A673 (cell line): ENCODE measurements around the gene FOXO1. TPM values are rescaled to one million over a fixed set of nuclear protein-coding genes. Genes with fewer than 3 reads are reported as not detected.
A peak's percentile ranks its signal among the peaks of the same experiment; 100 is the strongest.

ENCODE experiments used
- BruUV-seq: library from RNA; stranded (reverse); fragments of 400-500 nt; replicated peaks from 2 replicates; lab custom pipeline; 2021; lab: Mats Ljungman, UMichigan
- CTCF ChIA-PET: fragments of 300-600 bp; sonication (Branson Sonifier 250); formaldehyde crosslinking; loops from one replicate; lab custom pipeline; 2022; ENCODE audit warnings: antibody characterized with exemption; lab: Charles Lee
- POLR2A ChIA-PET: fragments of 300-600 bp; sonication (Branson Sonifier 250); formaldehyde crosslinking; loops from one replicate; lab custom pipeline; 2022; ENCODE audit warnings: antibody characterized with exemption; ENCODE audit not compliant: low non-redundant PET; lab: Charles Lee
- DNase-seq: peaks from one replicate; pipeline ENCODE4 v3.0.0-alpha.2; 2015; ENCODE audit warnings: low spot score
- H3K27ac ChIP-seq: fragments of 200-600 bp; sonication (generic); 2 replicates; pipeline ENCODE4 v1.5.1; 2016; ENCODE audit warnings: mixed run types, low read depth, mild to moderate bottlenecking, mixed read lengths, antibody characterized with exemption, low read length; ENCODE audit not compliant: poor library complexity, severe bottlenecking
- H3K27me3 ChIP-seq: fragments of 200-600 bp; sonication (generic); replicated peaks from 2 replicates; pipeline ENCODE4 v1.6.1; 2017; ENCODE audit warnings: mixed run types, low read depth, mild to moderate bottlenecking, mixed read lengths, antibody characterized with exemption, low read length; ENCODE audit not compliant: insufficient read depth, poor library complexity
- H3K36me3 ChIP-seq: fragments of 200-600 bp; sonication (generic); 2 replicates; pipeline ENCODE4 v1.6.1; 2016; ENCODE audit warnings: mixed run types, mild to moderate bottlenecking, mixed read lengths, antibody characterized with exemption, low read length; ENCODE audit not compliant: insufficient read depth, poor library complexity, severe bottlenecking
- H3K4me1 ChIP-seq: fragments of 200-600 bp; sonication (generic); 2 replicates; pipeline ENCODE4 v1.6.1; 2017; ENCODE audit warnings: mixed run types, mild to moderate bottlenecking, mixed read lengths, antibody characterized with exemption, low read length; ENCODE audit not compliant: insufficient read depth, poor library complexity, severe bottlenecking
- H3K4me3 ChIP-seq: fragments of 200-600 bp; sonication (generic); 2 replicates; pipeline ENCODE4 v1.5.1; 2016; ENCODE audit warnings: low read depth, mixed run types, mild to moderate bottlenecking, mixed read lengths, low read length; ENCODE audit not compliant: poor library complexity, severe bottlenecking
- H3K9me3 ChIP-seq: fragments of 200-600 bp; sonication (generic); 2 replicates; pipeline ENCODE4 v1.6.1; 2016; ENCODE audit warnings: mixed run types, low read depth, mild to moderate bottlenecking, mixed read lengths, antibody characterized with exemption, low read length; ENCODE audit not compliant: poor library complexity, severe bottlenecking
- EZH2 ChIP-seq: fragments of 200-600 bp; sonication (generic); IDR thresholded peaks from 2 replicates; pipeline ENCODE4 v1.6.1; 2017; ENCODE audit warnings: borderline replicate concordance, low read depth, mild to moderate bottlenecking, mixed read lengths, antibody characterized with exemption, low read length; ENCODE audit not compliant: poor library complexity, severe bottlenecking
- intact Hi-C: fragments of 100-400 bp; cut with micrococcal nuclease; formaldehyde crosslinking; loops from one replicate; pipeline ENCODE4 v1.10.0; 2022; ENCODE audit not compliant: unreplicated experiment
- total RNA-seq: library from RNA; stranded (reverse); gene quantifications from 2 replicates; pipeline ENCODE4 v1.2.3, GENCODE V29; 2021
- TF ChIP-seq, protein P1 (sequence below): fragments of 300-800, 200-600 bp; sonication (generic); conservative IDR thresholded peaks from 2 replicates; pipeline ENCODE4 v1.5.1; 2017; ENCODE audit warnings: low read depth, mild to moderate bottlenecking, antibody characterized with exemption, low read length, moderate library complexity, mixed read lengths

FOXO1 gene
- total RNA-seq, 1 experiment from 2014 or later, result 2.9 TPM

DNA sequence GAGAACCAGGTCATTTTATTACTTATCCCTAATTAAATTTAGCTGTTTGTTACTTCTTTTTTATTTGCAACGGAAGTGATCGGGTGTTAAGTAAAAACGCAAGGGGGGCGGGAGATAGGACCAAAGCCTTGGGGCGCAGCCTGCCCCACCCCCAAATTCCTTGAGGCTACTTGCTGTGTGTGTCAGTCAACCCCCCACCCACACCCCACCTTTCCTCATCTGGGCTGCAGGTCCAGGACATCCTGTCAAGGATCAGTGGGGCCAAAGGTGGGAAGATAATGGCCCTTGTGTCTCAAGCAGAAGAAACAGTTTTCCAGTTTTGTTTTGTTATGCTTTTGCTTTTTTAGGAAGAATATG is 1.2 kb upstream of the FOXO1 start:
- BruUV-seq, result no TSS peak
- Histone ChIP-seq H3K27ac (no peak overlapping the region), H3K4me3 (peak overlapping the region; percentile 74), H3K27me3 (no peaks in the 10 kb centered on the region), H3K36me3 (no peaks in the 10 kb centered on the region), H3K9me3 (no peaks in the 10 kb centered on the region), H3K4me1 (peaks cover 24% of the 10 kb centered on the region)
- intact Hi-C loops, result loop anchor here (5.0 kb wide), 1 partner anchor 605 kb away; no protein-coding TSS in a partner anchor
- DNase-seq, result no peak
- no peak for TF ChIP-seq EZH2
- TF ChIP-seq, protein P1, sequence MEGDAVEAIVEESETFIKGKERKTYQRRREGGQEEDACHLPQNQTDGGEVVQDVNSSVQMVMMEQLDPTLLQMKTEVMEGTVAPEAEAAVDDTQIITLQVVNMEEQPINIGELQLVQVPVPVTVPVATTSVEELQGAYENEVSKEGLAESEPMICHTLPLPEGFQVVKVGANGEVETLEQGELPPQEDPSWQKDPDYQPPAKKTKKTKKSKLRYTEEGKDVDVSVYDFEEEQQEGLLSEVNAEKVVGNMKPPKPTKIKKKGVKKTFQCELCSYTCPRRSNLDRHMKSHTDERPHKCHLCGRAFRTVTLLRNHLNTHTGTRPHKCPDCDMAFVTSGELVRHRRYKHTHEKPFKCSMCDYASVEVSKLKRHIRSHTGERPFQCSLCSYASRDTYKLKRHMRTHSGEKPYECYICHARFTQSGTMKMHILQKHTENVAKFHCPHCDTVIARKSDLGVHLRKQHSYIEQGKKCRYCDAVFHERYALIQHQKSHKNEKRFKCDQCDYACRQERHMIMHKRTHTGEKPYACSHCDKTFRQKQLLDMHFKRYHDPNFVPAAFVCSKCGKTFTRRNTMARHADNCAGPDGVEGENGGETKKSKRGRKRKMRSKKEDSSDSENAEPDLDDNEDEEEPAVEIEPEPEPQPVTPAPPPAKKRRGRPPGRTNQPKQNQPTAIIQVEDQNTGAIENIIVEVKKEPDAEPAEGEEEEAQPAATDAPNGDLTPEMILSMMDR, result no peak
- ChIA-PET CTCF (interaction anchor here (0.6 kb wide), 1 partner anchor 25 kb away, joined by 4 read pairs; no protein-coding TSS in a partner anchor), POLR2A (no interaction called here)

DNA sequence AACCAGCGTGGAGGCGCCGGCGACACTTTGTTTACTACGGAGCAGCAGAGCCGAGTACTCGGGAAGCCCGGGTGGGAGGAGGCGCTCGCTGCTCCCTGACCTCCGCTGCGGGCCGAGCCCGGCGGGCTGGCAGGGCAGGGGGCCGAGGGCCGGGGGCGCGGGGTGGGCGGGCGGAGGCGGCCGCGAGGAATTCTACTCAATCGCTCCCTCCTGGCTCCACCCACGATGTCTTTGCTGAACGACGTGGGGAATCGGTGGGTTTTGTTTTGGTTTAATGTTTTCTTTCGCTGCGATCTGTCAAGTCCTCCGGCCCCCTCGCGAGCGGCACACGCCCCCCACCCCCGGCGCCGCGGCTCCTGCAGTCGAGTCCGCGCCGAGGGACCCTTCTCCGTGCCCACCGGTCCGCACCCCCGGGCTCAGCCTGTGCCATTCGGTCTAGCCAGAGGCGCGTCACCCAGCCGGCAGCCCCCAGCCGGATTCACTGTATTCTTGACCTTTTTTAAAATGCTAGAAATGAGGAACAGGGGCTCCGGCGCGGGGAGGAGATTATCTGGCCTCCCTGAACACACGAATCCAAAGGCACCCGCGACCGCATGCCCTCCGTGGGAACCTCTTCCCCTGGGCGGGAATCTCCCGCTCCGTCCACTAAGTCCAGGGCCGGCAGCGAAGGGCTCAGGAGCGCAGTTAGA is 636 bp upstream of the FOXO1 start:
- H3K36me3 ChIP-seq, result no peaks in the 10 kb centered on the region
- no TSS peak for BruUV-seq
- ChIA-PET POLR2A (no interaction called here), CTCF (no interaction called here)
- intact Hi-C loops, result loop anchor here (5.0 kb wide), 1 partner anchor 605 kb away; no protein-coding TSS in a partner anchor
- no peak overlapping the region for H3K27ac ChIP-seq
- H3K4me1 ChIP-seq, result peaks cover 24% of the 10 kb centered on the region
- TF ChIP-seq, protein P1, result no peak
- TF ChIP-seq EZH2, result no peak
- H3K27me3 ChIP-seq, result no peaks in the 10 kb centered on the region
- H3K9me3 ChIP-seq, result no peaks in the 10 kb centered on the region
- H3K4me3 ChIP-seq, result peak overlapping the region; percentile 74
- no peak for DNase-seq

DNA sequence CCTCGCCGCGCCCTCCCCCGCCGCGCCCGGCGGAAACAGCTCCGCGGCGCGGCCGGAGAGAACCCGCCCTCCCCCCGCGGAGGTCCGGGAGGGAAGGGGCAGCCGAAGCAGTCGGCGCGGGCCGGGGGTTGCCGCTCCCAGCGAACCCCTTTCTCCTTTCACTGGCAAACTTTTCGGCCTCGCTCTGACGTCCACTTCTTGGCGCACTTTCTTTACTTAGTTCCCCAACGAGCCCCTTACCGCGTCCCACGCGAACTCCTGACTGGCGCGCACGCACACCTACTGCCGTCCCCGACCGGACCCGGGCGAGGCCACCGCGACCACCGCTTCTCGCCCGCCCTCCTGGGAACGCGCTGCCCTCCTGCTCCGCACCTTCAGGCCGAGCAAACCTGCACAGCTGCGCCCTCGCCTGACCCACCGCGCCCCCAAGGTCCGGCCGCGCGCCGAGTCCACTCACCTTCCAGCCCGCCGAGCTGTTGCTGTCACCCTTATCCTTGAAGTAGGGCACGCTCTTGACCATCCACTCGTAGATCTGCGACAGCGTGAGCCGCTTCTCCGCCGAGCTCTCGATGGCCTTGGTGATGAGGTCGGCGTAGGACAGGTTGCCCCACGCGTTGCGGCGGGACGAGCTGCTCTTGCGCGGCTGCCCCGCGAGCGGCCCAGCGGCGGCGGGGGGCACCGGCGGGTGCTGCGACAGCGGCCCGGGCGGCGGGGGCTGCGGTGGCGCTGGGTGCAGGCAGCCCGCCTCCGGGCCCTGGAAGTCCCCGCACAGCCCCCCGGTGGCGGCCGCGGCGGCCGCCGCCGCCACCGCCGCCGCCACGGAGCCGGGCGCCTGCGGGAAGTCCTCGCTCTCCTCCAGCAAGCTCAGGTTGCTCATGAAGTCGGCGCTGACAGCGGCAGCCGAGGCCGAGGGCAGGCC is 1.1 kb downstream of the FOXO1 start:
- no peaks in the 10 kb centered on the region for H3K27me3 ChIP-seq
- ChIA-PET POLR2A (no interaction called here), CTCF (interaction anchor here (0.6 kb wide), 1 partner anchor 74 kb away, joined by 3 read pairs; no protein-coding TSS in a partner anchor)
- DNase-seq, result peak; percentile 55
- peak overlapping the region; percentile 74 for H3K4me3 ChIP-seq
- no peaks in the 10 kb centered on the region for H3K9me3 ChIP-seq
- no TSS peak for BruUV-seq
- H3K4me1 ChIP-seq, result peaks cover 21% of the 10 kb centered on the region
- no peaks in the 10 kb centered on the region for H3K36me3 ChIP-seq
- peak overlapping the region; percentile 78 for H3K27ac ChIP-seq
- TF ChIP-seq EZH2, result no peak
- TF ChIP-seq, protein P1, result no peak
- intact Hi-C loops, result loop anchor here (5.0 kb wide), 1 partner anchor 603 kb away; no protein-coding TSS in a partner anchor
